GM20431 (cell line): ENCODE data around the gene ZMIZ2.
"Not testable (repeated sequence)": the region's sequence is repeated elsewhere in the genome, so short reads cannot be mapped to it uniquely, and the experiment has no call there.

Experiments
- in situ Hi-C: fragments of 300-500 bp; cut with MseI, MboI; formaldehyde crosslinking; loops from one replicate; pipeline ENCODE4 v1.15.0; 2020; ENCODE audit warnings: low sequenced_read_pairs; ENCODE audit not compliant: unreplicated experiment

The ZMIZ2 gene

DNA sequence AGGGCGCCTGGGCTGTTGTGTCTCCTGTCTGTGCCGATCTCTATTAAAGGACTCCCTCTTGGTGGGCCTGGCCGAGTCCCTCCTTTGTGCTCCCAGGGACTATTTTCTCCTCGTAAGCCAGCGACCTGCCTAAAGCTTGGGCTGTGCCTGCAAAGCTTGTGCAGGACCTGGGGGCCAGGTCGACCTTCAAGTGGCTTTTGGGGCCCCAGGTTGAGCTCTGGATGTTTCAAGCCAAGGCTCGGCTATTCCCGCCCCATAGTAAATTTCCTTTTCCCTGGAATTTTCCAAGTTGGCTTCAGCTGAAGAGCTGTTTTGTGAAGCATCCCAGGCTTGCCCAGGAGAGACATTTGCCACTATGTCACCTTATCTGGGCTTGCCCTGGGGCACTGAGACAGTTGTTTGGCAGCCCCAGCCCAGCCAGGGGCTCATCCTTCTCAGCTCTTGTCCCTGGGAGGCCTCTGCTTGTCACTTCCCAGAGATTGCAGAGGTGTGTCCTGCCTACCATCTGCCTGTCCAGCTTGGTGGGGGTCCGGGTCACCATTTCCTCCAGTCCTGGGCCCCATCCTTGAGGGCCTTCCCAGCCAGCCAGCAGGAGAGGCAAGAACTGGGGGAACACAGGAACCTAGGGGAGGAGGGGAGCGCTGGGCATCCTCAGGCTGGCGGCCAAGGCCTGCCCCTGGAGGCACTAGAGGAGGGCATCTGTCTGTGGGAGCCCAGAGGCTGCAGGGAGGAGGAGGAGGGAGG lies 20.2 kb downstream of the ZMIZ2 start:
- in situ Hi-C loops, result no loop called here

DNA sequence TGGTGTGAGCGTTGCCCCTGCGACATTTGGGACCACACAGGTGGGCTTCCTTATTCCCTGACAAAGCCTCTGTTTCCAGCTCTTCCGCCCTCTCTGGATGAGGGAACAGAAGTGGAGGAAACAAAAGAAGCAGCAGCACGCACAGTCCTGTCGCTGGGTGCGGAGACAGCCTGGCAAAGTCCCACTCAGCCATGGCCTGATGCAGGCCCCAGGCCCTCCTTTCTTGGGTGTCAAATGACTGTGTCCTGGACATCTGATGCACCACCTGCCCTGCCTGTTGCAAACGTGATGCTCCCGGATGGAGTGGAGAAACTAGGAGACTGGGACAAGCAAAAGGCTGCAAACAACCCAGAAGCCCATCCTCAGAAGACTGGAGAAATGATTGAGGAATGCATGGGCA lies 20.7 kb downstream of the ZMIZ2 start:
- in situ Hi-C loops, result no loop called here

DNA sequence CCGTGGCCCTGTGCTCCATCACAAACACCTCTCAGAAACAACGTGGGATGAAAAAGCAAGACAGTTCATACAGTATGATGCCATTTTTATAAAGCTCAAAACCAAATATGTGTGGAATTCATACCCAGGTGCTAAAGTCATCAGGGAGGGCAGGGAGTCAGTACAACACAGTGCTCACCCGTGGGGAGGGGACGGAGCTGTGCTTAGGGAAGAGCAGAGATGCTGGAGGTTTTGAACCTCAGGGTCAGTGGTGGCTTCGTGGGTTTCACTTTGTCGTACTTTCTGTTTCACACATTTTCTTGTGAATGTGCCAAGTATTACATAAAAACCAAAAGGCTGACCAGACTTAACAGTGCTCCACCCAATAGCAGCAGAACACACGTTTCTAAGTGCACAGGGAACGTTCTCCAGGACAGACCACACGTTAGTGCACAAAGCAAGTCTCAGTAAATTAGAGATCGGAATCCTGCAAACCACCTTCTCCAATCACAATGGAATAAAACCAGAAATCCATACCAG lies 21.2 kb downstream of the ZMIZ2 start:
- in situ Hi-C loops, result no loop called here

DNA sequence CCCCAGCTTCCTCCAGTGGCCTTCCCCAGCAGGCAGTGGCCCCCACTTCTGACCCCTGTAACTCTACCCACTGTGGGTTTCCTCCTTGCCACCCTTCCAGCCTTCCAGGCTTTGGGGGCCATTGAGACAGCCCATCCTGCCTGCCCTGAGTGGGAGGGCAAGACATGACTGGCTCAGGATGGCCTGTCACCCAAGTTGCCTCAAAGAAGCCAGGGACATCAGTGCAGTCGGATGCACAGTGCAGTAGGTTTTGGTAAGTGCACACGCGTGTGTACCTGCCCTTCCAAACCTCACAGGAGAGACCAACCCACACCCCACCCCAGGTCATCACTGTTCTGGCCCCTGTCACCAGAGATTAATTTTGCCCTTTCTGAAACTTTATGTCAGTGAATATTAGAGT lies 22.7 kb downstream of the ZMIZ2 start:
- in situ Hi-C loops, result no loop called here

DNA sequence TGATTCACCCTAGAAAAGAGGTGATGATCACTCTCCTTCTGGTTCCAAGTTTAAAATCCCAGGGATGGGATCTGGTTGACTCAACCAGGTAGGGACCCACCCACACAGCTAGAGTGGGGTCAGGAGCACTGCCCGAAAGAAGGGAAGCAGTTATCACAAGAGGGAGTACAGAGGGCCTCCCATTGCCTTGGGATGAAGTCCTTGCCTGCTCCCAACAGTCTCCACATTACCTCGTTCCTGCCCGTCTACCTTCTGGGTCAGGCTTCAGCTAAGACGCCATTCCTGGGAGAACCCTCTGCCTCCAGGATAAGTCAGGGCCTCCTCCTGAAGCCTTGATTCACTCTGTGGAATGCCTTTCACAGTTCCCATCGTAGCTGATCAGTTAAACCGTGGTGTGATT lies 23.8 kb downstream of the ZMIZ2 start:
- in situ Hi-C loops, result no loop called here

DNA sequence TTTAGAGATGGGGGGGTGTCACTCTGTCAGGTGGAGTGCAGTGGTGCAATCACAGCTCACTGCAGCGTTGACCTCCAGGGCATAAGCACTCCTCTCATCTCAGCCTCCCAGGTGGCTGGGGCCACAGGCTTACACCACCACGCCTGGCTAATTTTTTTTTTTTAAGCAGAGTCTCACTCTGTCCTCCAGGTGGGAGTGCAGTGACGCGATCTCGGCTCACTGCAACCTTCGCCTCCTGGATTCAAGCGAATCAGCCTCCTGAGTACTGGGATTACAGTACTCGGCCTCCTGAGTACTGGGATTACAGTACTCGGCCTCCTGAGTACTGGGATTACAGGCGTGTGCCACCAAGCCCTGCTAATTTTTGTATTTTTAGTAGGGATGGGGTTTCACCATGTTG lies 24.2 kb downstream of the ZMIZ2 start:
- in situ Hi-C loops, result no loop called here

DNA sequence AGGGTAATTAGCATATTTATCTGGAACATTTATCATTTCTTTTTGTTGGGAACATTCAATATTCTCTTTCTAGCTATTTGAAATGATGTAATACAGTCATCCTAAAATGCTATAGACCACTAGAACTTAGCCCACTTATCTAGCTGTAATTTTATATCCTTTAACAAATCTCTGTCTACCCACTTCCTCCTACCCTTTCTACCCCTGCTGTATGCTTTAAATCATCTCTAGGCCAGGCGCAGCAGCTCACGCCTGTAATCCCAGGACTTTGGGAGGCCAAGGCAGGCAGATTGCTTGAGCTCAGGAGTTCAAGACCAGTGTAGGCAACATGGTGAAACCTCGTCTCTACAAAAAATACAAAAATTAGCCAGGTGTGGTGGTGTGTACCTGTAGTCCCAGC lies 25.8 kb downstream of the ZMIZ2 start:
- in situ Hi-C loops, result not testable (repeated sequence)

DNA sequence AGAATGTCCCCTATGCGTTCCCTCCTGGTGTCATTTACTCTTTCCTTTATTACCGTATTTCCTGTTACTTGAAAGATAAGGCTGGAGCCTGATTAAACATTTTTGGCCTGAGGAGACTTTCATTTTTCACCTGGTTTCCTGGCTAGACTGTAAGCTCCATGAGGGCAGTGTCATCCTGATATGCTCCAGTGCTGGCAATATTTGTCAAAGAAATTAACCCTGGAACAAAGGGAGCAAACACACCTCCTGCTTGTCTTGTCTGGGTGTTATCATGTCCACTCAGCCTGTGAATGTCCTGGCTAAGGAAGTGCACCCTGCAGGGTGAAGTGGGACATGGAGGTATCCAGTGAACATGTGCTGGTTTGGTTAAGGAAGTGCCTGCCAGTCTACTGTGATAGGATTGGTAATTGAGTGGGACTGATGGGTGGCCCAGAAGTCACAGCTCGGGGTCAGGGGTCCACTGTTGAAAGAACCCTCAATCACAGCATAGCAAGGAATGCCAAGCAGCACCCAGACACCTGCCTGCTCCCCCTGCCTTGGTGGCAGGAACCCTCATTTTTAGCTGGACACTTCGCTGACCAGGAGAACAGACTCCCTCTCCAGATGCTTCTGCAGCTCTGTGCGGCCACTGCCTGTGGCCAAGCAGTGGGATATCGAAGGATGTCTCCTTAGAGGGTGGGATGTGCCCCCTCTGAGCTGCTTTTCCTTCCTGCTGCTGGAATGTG lies 26.9 kb downstream of the ZMIZ2 start:
- in situ Hi-C loops, result no loop called here

DNA sequence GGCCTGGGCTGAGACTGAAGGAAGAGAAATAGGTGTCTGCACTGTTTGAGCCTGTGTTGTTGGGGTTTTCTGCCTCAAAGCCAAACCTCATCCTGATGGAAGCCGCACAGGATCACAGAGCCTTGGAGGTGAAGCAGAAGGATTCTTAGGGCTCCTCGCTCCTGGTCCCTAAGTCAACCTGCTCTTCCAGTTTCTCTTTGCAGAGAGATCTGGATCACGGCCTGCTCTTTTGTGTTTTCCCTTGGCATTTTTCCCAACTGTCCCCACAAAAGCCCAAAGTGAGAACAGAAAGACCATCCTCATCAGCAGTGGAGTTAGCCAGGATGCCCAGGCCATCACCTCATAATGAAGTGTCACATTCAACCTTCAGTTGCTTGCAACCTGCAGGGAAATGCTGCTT lies 27.6 kb downstream of the ZMIZ2 start:
- in situ Hi-C loops, result no loop called here

DNA sequence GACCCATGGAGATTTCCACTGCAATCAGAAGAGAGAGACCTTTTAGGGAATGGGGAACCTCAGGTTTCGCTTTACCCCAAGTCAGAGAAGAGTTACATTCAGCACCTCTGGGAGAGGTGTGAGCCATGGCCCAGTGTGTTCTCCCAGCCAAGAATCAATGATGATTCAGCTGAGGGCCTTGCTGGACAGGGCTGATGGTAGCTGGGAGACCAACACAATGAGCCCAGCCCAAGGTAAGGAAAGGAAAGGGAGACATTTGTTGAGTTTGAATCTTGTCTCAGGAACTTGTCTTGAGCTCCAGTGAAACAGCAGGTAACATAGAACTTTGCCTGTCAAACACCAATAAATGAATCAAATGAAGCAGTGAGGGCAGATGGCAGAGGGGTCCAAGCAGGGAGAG lies 33.8 kb downstream of the ZMIZ2 start:
- in situ Hi-C loops, result no loop called here

DNA sequence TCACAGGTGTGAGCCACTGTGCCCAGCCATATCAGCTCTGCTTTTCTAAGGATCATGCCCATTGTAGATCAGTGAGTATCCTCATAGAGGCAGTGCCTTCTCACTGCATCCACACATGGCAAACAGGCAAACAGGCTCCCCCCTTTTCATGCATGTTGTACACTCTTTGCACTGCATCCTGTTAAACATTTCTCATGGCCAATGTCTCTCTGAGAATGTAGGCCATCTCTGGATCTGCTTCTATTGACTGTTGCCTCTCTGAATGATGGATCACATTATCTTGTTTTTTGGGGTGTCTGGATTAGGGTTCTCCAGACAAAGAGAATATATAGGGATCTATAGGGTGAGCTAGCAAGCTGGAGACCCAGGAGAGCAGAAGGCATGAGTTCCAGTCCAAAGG lies 34.8 kb downstream of the ZMIZ2 start:
- in situ Hi-C loops, result no loop called here

DNA sequence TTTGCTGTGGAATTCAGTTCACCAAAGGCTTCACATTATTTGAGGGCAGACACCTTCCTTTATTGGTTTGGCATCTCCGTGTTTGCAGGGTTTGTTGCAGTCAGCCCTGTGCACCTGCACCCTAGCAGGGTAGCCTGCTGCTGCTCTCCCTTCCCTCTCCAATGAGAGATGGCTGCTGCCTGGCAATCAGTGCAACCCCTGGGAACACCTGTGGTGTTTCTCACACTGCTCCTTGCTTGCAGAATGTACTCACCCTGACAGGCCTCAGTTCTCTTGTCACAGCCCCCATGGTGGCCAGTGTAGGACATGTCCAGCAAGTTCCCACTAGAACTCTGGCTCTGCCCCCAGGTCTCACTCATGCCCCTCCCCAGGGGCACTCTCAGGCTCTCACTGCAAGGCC lies 35.7 kb downstream of the ZMIZ2 start:
- in situ Hi-C loops, result no loop called here

DNA sequence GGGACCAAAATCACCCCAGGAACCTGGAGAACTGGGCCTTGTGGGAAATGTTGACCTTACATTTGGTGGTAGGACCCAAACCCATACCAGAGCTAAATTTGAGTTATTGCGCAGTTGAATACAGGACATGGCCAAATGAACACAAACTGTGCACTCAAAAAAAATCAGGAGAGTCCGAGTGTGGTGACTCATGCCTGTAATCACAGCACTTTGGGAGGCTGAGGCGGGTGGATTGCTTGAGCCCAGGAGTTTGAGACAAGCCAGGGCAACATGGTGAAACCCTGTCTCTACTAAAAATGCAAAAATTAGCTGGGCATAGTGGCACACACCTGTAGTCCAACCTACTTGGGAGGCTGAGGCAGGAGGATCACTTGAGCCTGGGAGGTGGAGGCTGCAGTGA lies 36.6 kb downstream of the ZMIZ2 start:
- in situ Hi-C loops, result not testable (repeated sequence)

DNA sequence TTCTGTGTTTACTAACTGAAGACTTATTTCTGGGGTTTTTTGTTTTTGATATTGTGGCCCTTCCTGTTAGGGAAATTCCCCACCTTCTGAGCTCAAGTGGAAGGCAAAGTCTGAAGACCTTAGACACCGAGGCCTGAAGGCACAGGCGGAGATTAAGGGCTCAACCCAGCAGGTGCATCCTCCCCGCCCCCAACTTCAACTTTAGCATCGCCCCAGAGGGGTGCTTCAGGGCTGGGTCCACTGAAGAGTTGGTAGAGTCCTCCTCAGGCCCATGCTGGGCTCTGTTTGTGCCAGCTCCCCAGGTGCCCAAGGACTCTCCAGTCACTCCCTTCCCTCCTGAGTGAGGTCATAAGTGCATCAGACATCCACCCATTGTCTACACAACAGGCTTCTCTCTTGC lies 38.4 kb downstream of the ZMIZ2 start:
- in situ Hi-C loops, result no loop called here

DNA sequence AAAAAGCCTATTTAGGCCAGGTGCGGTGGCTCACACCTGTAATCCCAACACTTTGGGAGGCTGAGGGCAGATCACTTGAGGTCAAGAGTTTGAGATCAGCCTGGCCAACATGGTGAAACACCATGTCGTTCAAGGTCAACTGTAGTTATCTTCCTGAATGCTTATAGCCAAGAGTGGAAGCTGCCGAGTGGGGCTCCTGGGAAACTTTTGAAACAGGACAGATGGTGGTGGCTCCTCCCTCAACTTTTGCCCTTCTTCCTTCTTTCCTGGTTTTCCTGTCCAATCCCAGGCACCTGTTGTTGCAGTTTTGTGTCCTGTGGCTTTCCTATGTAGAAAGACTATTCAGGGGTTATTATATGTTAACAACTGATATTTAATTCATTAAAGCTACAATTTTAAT lies 39.1 kb downstream of the ZMIZ2 start:
- in situ Hi-C loops, result no loop called here

DNA sequence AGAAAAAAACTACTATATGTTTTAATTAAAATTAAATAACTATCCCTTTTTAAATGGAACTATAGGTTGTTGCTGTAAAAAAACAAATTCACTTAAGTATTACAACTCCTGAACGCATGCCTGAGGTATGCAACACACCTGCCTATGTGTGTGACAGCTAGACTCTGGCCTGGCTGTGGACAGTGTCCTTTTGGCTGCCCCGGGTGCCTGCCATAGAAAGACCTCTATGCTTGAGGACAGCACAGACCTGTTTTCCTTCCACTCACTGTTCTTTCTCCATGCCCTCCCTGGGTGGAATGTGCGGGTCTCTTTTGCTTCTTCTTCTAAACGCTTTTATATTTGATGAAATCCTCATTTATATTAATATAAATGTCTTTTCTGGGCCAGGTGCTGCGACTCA lies 41.3 kb downstream of the ZMIZ2 start:
- in situ Hi-C loops, result no loop called here

DNA sequence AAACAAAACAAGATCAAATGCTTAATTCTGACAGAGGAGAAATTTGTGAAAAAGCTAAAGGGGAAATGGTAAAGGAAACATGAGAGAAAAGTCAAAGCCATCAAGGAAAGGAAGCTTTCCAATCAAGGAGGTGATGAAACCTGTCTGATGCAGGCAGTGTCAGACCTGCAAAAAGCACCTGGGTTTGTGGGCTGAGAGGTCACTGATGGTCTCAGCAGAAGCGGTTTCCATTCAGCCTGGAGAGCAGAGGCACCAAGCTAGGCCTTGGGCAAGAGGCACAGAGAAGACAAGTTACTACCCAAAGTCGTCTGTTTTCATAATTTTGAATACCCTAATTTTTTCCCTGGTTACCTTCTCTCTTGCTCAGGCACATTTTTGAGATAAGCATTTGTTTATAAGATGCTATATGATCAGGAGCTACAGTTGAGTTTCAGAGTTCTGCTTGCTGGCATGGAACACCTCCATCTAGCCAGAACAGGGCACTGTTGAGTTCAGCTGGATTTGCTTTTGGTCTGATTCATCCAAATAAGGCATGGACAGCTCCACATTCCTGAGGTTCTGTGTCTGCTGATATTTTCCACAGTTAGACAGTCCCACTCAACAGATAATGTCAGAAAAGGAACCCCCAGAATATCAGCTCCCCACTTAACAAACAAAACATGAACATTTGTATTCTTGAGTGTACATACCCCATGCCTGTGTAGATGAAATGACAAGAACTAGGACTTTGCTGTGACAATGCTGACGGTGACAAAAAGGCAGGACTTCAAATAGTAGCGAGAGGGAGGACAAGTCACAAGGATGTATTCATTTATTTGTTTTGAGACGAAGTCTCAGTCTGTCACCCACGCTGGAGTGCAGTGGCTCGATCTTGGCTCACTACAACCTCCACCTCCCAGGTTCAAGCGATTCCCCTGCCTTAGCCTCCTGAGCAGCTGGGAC lies 42.9 kb downstream of the ZMIZ2 start:
- in situ Hi-C loops, result no loop called here

DNA sequence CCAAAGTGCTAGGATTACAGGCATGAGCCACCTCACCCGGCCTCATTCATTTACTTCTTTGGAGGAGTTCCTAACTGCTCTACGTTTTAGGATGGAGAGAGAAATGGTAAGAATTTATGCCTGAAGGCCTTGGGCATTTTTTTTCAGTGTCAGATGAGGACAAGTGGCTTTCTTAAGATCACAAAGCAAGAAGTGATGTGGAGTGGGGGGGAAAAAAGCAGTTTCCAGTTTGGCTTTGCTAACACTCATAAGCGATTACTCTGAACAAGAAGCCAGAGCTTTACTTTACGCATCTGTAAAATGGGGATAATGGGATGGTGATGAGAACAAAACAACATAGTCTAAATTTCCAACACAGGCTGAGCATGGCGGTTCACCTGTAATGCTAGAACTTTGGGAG lies 45.3 kb downstream of the ZMIZ2 start:
- in situ Hi-C loops, result no loop called here

DNA sequence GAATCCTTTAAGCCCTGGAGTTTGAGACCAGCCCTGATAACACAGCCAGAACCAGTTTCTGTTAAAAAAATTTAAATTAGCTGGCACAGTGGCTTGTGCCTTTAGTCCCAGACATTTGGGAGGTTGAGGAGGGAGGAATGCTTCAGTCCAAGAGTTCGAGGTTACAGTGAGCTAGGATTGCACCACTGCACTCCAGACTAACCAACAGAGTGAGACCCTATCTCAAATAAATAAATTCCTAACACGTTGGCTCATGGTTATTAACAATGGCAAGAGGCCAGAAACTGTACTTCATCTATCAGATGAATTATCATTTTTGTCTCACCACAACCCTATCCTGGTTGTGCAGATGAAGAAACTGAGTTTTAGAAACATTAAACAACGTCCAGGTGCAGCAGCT lies 45.7 kb downstream of the ZMIZ2 start:
- in situ Hi-C loops, result no loop called here

DNA sequence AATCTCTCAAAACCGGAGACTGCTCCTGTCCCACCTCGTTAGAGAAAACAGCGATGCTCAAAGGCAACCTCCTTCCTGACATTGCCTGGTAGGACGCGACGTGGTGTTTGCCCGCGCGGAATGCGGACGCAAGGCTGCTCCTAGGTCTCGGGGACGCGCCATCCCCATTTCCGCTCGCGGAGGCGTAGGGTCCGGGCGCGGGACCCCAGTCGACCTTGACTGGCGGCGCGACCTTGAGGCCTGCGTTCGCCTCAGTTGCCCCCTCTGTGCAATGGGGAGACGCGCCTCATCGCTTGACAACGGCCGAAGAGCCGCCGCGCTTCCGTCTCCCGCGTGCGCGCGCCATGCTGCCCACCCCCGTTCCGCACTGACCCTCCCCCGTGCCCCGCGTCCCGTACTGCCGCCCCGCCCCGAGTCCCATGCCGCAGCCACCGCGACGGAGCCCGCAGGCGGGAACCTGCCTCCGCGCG lies 47.4 kb downstream of the ZMIZ2 start:
- in situ Hi-C loops, result no loop called here
